Neutrophil (primary cell): ENCODE data around the gene PSMB1.

Source experiments
- H3K27ac ChIP-seq: fragments of 200-600 bp; sonication (generic); 2 replicates; pipeline ENCODE4 v1.5.1; 2016; ENCODE audit warnings: mild to moderate bottlenecking, moderate library complexity
- H3K27me3 ChIP-seq: fragments of 200-600 bp; sonication (generic); 2 replicates; pipeline ENCODE4 v1.6.0; 2016; ENCODE audit warnings: mild to moderate bottlenecking
- H3K36me3 ChIP-seq: fragments of 200-600 bp; sonication (generic); 2 replicates; pipeline ENCODE4 v1.5.1; 2017
- H3K4me1 ChIP-seq, 2 experiments: fragments of 200-600 bp in 1 of 2; sonication (generic) in 1 of 2; 1 replicate in 1 of 2; 2 replicates in 1 of 2; pipeline versions ENCODE4 v1.5.1 to v1.6.1; 2013 to 2016; ENCODE audit warnings: low read depth in 1 of 2, low read length in 1 of 2, mild to moderate bottlenecking in 1 of 2, moderate library complexity in 1 of 2; ENCODE audit not compliant: control insufficient read depth in 1 of 2, insufficient read depth in 1 of 2
- H3K4me3 ChIP-seq, 2 experiments: fragments of 200-600 bp in 1 of 2; sonication (generic) in 1 of 2; 1 replicate in 1 of 2; 2 replicates in 1 of 2; pipeline ENCODE4 v1.5.1; 2013 to 2016; ENCODE audit warnings: low read depth in 1 of 2, low read length in 1 of 2, mild to moderate bottlenecking in 1 of 2, moderate library complexity in 1 of 2
- H3K9me3 ChIP-seq: fragments of 200-600 bp; sonication (generic); 2 replicates; pipeline ENCODE4 v1.5.1; 2016
- TF ChIP-seq, protein P1 (sequence below): fragments of 200-600 bp; sonication (generic); IDR thresholded peaks from 2 replicates; pipeline ENCODE4 v1.5.1; 2016; ENCODE audit warnings: antibody characterized with exemption

The PSMB1 gene

DNA sequence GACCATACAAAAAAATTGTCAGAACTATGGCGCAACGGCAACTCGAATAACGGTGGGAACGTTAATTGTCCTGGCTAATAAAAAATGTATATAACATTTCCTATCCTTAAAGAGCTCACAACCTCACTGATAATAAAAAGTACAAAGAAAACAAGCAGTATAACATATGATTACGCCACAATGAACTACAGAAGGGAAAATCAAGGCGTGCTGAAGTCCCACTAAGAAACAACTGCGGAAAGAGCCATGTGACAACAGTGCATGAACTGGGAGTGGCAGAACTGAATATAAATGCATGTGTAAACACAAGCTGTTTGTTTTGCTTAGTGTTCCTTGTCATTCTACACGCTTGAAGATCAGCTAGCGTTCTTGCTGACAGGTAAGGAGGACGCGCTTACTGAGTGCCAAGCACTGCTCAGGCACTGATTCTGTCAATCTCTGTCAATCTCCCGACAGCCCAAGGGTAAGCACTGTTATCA is 466 bp upstream of the PSMB1 start:
- TF ChIP-seq, protein P1, sequence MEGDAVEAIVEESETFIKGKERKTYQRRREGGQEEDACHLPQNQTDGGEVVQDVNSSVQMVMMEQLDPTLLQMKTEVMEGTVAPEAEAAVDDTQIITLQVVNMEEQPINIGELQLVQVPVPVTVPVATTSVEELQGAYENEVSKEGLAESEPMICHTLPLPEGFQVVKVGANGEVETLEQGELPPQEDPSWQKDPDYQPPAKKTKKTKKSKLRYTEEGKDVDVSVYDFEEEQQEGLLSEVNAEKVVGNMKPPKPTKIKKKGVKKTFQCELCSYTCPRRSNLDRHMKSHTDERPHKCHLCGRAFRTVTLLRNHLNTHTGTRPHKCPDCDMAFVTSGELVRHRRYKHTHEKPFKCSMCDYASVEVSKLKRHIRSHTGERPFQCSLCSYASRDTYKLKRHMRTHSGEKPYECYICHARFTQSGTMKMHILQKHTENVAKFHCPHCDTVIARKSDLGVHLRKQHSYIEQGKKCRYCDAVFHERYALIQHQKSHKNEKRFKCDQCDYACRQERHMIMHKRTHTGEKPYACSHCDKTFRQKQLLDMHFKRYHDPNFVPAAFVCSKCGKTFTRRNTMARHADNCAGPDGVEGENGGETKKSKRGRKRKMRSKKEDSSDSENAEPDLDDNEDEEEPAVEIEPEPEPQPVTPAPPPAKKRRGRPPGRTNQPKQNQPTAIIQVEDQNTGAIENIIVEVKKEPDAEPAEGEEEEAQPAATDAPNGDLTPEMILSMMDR, result no peak
- Histone ChIP-seq H3K4me3 (peak overlapping the region; percentile 85 to 87), H3K9me3 (no peaks in the 10 kb centered on the region), H3K27me3 (no peaks in the 10 kb centered on the region), H3K27ac (peak overlapping the region; percentile 94), H3K4me1 (peaks cover 27 to 30% of the 10 kb centered on the region in 2 experiments), H3K36me3 (peaks cover 9% of the 10 kb centered on the region)

DNA sequence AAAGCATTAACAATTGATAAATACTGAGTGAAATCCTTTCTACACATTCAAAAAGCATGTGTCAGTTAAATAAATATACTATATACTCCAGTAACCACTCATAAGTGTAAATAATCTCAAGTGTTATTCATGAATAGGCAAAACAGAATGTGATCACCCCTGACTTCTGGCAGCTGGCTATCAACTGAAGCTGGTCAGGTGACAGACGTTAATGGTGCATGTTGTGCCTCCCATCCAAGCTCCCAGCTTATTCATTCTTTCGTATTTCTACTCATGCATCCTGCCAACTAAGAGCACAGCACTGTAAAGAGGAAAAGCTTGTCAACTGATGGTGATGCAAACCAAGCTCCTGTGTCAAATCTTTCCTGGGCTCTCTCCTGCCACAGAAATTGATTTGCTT is 7.7 kb downstream of the PSMB1 start:
- Histone ChIP-seq H3K27me3 (no peaks in the 10 kb centered on the region), H3K36me3 (peaks cover 77% of the 10 kb centered on the region), H3K9me3 (no peaks in the 10 kb centered on the region), H3K4me1 (no peaks in the 10 kb centered on the region), H3K4me3 (no peak overlapping the region), H3K27ac (no peak overlapping the region)
- TF ChIP-seq, protein P1, result no peak

DNA sequence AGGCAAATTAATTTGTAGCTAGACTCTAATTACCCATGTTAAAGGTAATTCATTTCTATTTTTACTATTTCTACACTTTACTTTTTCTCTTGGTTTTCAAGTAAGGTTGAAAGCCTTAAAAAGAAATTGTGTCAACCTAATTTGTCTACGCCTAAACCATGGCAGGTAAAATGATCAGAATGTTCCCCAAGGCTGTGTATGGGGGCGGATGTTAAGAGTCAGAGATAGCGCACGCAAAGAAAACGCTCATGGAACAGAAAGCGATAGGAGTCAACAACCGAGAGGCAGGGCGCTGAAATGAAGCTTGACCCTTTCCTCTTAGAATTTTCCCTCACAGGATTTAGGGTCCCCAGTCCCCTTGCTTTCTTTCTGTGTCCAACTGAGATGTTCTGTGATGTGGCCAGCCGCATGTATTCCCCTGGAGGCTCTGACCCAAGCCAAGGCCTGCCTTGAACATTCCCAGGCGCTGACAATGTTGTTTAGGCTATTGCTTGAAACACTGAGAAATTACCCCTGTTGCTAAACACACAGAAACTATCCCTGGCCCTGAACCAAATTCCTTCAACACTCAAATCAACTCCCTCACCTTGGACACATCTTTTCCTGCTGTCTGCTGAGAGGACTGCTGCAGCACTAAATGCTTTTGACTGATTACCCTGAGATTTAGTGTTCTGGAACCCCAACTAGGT is 10.9 kb downstream of the PSMB1 start:
- peaks cover 94% of the 10 kb centered on the region for H3K36me3 ChIP-seq
- no peaks in the 10 kb centered on the region for H3K9me3 ChIP-seq
- no peak overlapping the region for H3K4me3 ChIP-seq
- no peaks in the 10 kb centered on the region for H3K4me1 ChIP-seq
- TF ChIP-seq, protein P1, result no peak
- H3K27me3 ChIP-seq, result no peaks in the 10 kb centered on the region
- no peak overlapping the region for H3K27ac ChIP-seq

DNA sequence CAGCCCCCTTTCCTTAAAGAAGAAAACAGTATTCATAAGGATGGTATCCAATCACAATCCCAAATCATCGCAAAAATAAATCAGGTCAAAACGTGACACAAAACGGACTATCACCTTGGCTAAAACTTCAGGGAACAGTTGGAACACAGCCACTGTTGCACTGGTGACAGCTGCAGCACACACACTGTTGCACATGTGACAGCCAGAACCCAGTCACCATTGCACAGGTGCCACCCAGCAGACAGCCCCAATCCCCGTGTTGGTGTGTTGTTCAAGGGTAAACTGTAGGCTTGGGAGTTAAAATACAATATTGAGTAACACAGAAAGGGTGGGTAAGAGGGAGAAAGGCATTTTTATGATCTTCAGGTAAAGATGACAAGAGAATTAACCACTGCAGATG is 15.8 kb downstream of the PSMB1 start:
- Histone ChIP-seq H3K4me3 (no peak overlapping the region), H3K27me3 (no peaks in the 10 kb centered on the region), H3K9me3 (no peaks in the 10 kb centered on the region), H3K36me3 (peaks cover 94% of the 10 kb centered on the region), H3K4me1 (no peaks in the 10 kb centered on the region), H3K27ac (no peak overlapping the region)
- TF ChIP-seq, protein P1, result no peak

DNA sequence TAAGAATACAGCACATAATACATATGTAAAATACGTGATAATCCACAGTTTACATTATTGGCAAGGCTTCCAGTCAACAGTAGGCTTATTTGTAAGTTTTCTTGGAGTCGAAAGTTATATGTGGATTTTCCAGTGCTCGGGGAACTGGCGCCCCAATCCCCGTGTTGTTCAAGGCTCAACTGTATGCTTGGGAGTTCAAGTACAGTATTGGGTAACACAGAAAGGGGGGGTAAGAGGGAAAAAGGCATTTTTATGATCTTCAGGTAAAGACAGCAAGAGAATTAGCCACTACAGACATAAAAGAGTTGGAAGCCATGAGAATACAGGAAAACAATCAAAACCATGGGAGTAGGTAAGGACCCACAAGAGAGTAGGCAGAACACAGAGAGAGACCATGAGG is 16.4 kb downstream of the PSMB1 start:
- Histone ChIP-seq H3K9me3 (no peaks in the 10 kb centered on the region), H3K36me3 (peaks cover 92% of the 10 kb centered on the region), H3K4me3 (no peak overlapping the region), H3K4me1 (no peaks in the 10 kb centered on the region), H3K27ac (no peak overlapping the region), H3K27me3 (no peaks in the 10 kb centered on the region)
- TF ChIP-seq, protein P1, result no peak
